ENCODE measurements around the gene FTSJ3. TPM values are rescaled to one million over a fixed set of nuclear protein-coding genes. Genes with fewer than 3 reads are reported as not detected.

The FTSJ3 gene
- total and polyA plus RNA-seq, 11 donors = 12.5 to 46.5 (median 25.7) TPM

DNA sequence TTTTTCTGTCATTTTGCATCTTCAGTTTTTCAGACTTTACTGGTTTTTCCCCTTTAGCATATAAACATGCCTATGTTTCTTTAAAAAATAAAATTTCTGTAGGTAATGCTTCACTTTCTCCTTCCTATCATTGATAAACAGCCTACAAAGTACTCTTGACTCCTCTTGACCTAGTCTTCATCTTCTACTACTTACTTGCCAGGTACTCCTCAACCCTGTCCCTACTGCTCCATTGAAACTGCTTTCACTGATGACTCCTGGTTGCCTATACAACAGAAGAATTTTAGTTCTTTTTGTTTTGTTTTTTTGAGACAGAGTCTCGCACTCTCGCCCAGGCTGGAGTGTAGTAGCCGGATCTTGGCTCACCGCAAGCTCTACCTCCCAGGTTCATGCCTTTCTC lies 46.5 kb downstream of the FTSJ3 start:
- Histone ChIP-seq H3K4me3 (no peak overlapping the region), H3K27me3 (no peaks in the 10 kb centered on the region), H3K9me3 (no peaks in the 10 kb centered on the region), H3K36me3 (peaks cover 0 to 83% (median 50%) of the 10 kb centered on the region in 9 donors), H3K27ac (no peak overlapping the region), H3K4me1 (peaks cover 0 to 46% (median 13%) of the 10 kb centered on the region in 12 donors)
- ATAC-seq = no peak
- TF ChIP-seq POLR2A (IDR thresholded peaks at IDR 0.05) = no peak
- TF ChIP-seq, protein P1, sequence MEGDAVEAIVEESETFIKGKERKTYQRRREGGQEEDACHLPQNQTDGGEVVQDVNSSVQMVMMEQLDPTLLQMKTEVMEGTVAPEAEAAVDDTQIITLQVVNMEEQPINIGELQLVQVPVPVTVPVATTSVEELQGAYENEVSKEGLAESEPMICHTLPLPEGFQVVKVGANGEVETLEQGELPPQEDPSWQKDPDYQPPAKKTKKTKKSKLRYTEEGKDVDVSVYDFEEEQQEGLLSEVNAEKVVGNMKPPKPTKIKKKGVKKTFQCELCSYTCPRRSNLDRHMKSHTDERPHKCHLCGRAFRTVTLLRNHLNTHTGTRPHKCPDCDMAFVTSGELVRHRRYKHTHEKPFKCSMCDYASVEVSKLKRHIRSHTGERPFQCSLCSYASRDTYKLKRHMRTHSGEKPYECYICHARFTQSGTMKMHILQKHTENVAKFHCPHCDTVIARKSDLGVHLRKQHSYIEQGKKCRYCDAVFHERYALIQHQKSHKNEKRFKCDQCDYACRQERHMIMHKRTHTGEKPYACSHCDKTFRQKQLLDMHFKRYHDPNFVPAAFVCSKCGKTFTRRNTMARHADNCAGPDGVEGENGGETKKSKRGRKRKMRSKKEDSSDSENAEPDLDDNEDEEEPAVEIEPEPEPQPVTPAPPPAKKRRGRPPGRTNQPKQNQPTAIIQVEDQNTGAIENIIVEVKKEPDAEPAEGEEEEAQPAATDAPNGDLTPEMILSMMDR (IDR thresholded peaks at IDR 0.05) = no peak
- DNase-seq = no peak
- intact Hi-C loops (cut with DNase I) = no loop called here
- WGBS, 4 donors = 94 to 98% (median 97%) methylated on average over 4 of the region's 4 CpGs

DNA sequence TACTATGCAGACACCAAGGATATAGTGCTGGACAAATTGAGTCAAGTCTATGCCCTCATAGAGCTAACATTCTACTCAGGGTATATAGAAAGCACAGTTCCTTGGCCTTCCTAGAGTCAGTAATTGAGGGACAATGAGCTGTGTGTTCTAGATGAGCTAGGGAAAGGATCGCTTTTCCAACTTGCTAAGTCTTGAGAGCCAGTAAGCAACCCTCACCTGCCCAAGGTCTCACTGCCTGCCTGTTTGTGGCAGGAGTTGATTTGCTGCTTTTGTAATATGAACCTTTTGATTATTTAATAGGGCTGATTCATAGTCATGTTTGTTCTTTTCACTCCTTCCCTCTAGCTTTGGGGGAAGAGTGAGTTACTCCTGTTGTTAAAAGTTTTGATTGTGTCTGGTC lies 47.0 kb downstream of the FTSJ3 start:
- TF ChIP-seq, protein P1 (IDR thresholded peaks at IDR 0.05) = no peak
- TF ChIP-seq POLR2A (IDR thresholded peaks at IDR 0.05) = no peak
- intact Hi-C loops (cut with DNase I) = no loop called here
- Histone ChIP-seq H3K9me3 (no peaks in the 10 kb centered on the region), H3K36me3 (peaks cover 0 to 79% (median 46%) of the 10 kb centered on the region in 9 donors), H3K27me3 (no peaks in the 10 kb centered on the region), H3K4me3 (no peak overlapping the region), H3K4me1 (peaks cover 3 to 50% (median 18%) of the 10 kb centered on the region in 12 donors), H3K27ac (no peak overlapping the region)
- DNase-seq (no peak), ATAC-seq (no peak)
- WGBS, 4 donors = 89 to 96% (median 93%) methylated on average over 1 of the region's 1 CpG

DNA sequence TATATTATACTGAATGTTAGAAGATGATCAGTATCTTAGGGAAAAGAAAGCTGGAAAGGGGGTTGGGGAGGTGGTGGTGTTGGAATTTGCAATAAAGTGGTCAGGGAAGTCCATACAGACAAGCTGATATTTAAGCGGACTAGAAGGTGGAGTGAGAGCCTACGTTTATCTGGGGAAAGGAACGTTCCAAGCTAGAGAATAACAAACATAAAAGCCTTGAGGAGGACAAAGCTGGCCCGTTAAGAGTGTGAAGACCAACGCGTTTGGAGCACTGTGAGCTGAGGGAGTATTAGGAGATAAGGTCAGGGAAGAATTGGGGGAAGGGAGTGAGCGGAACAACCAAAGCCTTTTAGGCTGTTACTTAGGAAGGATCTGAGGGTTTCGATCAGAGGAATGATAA lies 52.0 kb downstream of the FTSJ3 start:
- ATAC-seq (no peak), DNase-seq (no peak)
- intact Hi-C loops (cut with DNase I) = loop anchor here in 6 of 10 donors (5.0 to 10.0 kb wide), 5 partner anchors 42 to 351 kb away; partner anchors contain the start of genes FTSJ3 (in 3 of the 6) and PSMC5 (in 3 of the 6)
- Histone ChIP-seq H3K4me1 (peaks cover 3 to 73% (median 42%) of the 10 kb centered on the region in 12 donors), H3K27ac (peak overlapping the region in 8 of 12 donors; percentile 96 to 99 (median 98)), H3K27me3 (no peaks in the 10 kb centered on the region), H3K9me3 (no peaks in the 10 kb centered on the region), H3K4me3 (peak overlapping the region; percentile 65 to 99 (median 82)), H3K36me3 (peaks cover 0 to 39% (median 19%) of the 10 kb centered on the region in 9 donors)
- 17 to 24% (median 23%) methylated on average over 8 of the region's 8 CpGs for WGBS, 4 donors
- TF ChIP-seq, protein P1 (IDR thresholded peaks at IDR 0.05) = no peak
- TF ChIP-seq POLR2A (IDR thresholded peaks at IDR 0.05) = no peak

DNA sequence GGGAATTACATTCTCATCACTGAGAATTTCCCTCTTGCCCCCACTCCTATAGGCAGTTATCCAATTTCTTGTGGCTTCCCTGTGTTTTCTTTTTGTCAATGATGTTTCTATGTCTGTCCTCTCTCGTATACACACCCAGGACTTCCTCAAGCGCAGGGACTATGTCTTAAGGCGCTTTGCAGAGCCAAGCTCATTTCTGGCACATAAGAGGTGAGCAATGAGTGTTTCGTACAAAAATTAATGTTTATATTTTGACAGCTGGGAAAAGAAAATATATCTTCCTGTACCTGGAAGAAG lies 52.5 kb downstream of the FTSJ3 start:
- intact Hi-C loops (cut with DNase I) = loop anchor here in 7 of 10 donors (5.0 to 10.0 kb wide), 7 partner anchors 42 to 350 kb away; partner anchors contain the start of genes FTSJ3 (in 4 of the 7), PSMC5 (in 4 of the 7), DCAF7 (in 1 of the 7) and SMARCD2 (in 1 of the 7)
- ATAC-seq (no peak), DNase-seq (no peak)
- no peaks in the 10 kb centered on the region for H3K9me3 ChIP-seq
- TF ChIP-seq POLR2A (IDR thresholded peaks at IDR 0.05) = no peak
- TF ChIP-seq, protein P1 (IDR thresholded peaks at IDR 0.05) = no peak
- WGBS, 4 donors = 3 to 6% (median 4%) methylated on average over 4 of the region's 4 CpGs
- H3K4me1 ChIP-seq = peaks cover 3 to 73% (median 42%) of the 10 kb centered on the region in 12 donors
- no peaks in the 10 kb centered on the region for H3K27me3 ChIP-seq
- peak overlapping the region; percentile 65 to 99 (median 82) for H3K4me3 ChIP-seq
- H3K36me3 ChIP-seq = peaks cover 0 to 34% (median 19%) of the 10 kb centered on the region in 9 donors
- peak overlapping the region in 11 of 12 donors; percentile 96 to 99 (median 98) for H3K27ac ChIP-seq

All from heart left ventricle (tissue), 16 donors.